GM18508 (cell line): ENCODE measurements around the gene MAGEB4.

Experiments used
- ATAC-seq: cut with Tn5 transposase; IDR thresholded peaks from one replicate; pipeline ENCODE4 v1.9.1; 2021; ENCODE audit warnings: moderate number of reproducible peaks; ENCODE audit not compliant: insufficient read depth, unreplicated experiment

MAGEB4 gene

DNA sequence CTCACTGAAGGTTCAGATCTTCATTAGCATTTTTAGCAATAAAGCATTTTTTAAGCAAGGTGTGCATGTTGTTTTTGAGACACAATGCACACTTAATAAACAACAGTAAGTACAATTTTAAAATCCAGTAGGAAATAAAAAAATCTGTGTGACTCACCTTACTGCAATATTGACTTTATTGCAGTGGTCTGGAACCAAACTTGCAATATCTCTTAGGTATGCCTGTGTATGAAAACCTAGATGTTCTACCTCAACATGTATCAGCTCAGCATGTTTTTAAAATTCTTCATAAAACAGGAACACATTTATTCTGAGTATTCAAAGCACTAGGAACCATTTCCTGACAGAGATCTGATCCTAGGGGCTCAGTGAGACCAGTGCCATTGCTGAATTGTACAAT is 40.7 kb downstream of the MAGEB4 start:
- ATAC-seq: no peak

DNA sequence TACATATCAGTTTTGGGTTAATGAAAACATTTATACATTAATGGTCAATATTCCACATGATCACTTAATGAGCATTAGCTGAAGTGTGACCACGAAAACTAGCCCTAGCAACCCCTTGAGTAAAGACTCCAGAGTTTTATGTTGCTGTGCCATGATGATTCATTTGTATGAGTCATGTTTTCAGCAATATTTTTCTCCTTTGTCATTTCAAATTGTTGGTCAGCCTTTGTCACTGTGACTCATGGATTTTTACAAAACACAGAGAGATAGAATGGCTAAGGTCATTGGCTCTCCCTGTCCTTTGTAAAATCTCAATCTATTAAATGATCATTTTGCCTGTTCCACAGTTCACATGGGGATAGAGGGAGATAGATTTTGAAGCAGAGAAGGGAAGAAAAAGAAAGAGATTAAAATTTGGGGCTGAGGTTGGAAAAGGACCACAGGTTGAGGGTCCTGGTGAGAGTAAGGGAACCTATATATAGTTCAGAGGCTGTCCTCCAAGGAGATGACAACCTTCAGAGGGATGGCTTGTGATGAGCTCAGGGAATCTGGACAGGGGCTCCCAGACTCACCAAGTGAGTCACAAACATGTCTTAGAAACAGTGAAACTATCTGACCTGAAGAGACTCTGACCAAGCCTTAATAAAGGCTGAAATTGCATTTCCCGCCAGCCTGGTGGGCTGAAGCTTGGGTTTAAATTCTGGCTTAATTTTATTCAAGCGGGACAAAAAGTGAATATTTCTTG is 41.8 kb downstream of the MAGEB4 start:
- ATAC-seq: no peak
